PC-9 (cell line): ENCODE measurements around the gene SDK1.

Experiments used
- EZH2 ChIP-seq: fragments of 200-600 bp; sonication (generic); IDR thresholded peaks from 2 replicates; pipeline ENCODE4 v1.8.0; 2017; ENCODE audit warnings: antibody characterized with exemption, low read depth
- TF ChIP-seq, protein P1 (sequence below): fragments of 200-600 bp; sonication (generic); conservative IDR thresholded peaks from 2 replicates; pipeline ENCODE4 v1.6.1; 2017; ENCODE audit warnings: mixed run types, antibody characterized with exemption, mild to moderate bottlenecking, moderate library complexity

DNA sequence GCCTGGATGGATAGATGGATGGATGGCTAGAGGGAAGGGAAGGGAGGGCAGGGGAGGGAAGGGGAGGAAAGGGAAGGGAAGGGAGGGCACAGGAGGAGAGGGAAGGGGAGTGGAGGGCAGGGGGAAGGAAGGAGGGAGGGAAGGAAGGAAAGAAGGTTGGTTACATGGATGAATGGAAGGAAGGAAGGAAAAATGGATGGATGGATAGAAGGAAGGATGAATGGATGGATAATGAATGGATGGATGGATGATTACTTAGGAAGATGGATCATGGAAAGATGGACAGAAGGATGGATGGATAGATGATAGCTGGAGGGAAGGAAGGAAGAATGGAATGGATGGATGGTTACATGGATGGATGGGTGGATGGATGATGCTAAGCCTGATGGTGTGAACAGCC, 929.3 kb downstream of the SDK1 start:
- TF ChIP-seq, protein P1, sequence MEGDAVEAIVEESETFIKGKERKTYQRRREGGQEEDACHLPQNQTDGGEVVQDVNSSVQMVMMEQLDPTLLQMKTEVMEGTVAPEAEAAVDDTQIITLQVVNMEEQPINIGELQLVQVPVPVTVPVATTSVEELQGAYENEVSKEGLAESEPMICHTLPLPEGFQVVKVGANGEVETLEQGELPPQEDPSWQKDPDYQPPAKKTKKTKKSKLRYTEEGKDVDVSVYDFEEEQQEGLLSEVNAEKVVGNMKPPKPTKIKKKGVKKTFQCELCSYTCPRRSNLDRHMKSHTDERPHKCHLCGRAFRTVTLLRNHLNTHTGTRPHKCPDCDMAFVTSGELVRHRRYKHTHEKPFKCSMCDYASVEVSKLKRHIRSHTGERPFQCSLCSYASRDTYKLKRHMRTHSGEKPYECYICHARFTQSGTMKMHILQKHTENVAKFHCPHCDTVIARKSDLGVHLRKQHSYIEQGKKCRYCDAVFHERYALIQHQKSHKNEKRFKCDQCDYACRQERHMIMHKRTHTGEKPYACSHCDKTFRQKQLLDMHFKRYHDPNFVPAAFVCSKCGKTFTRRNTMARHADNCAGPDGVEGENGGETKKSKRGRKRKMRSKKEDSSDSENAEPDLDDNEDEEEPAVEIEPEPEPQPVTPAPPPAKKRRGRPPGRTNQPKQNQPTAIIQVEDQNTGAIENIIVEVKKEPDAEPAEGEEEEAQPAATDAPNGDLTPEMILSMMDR = no peak
- no peak for TF ChIP-seq EZH2
